GM12878 (cell line): ENCODE data around the gene LARGE1. TPM values are rescaled to one million over a fixed set of nuclear protein-coding genes. Genes with fewer than 3 reads are reported as not detected.
A peak's percentile ranks its signal among the peaks of the same experiment; 100 is the strongest.

Experiments
- ASH2L ChIP-seq: fragments of 300-600, 200-600 bp; sonication (generic); IDR thresholded peaks from 2 replicates; pipeline ENCODE4 v1.6.1; 2017; ENCODE audit warnings: low read depth, mild to moderate bottlenecking, borderline replicate concordance
- BCL11A ChIP-seq: IDR thresholded peaks from 2 replicates; pipeline ENCODE4 v1.6.1; 2011; ENCODE audit warnings: low read depth, low read length
- BCL3 ChIP-seq: IDR thresholded peaks from 2 replicates; pipeline ENCODE4 v1.6.1; 2011; ENCODE audit warnings: borderline replicate concordance, low read depth, mild to moderate bottlenecking, moderate library complexity, low read length; ENCODE audit not compliant: insufficient read depth, poor library complexity, severe bottlenecking
- BRCA1 ChIP-seq: IDR thresholded peaks from 2 replicates; pipeline ENCODE4 v1.6.1; 2011; ENCODE audit warnings: low read depth, low read length, improper control_type of control experiment
- CTCF ChIP-seq, 3 experiments: IDR thresholded peaks in 2 of 3; conservative IDR thresholded peaks in 1 of 3; 2 replicates each; pipeline ENCODE4 v1.5.1; 2011; ENCODE audit warnings: low read depth in 3 of 3, low read length in 3 of 3, mild to moderate bottlenecking in 3 of 3, control low read depth in 2 of 3, moderate library complexity in 2 of 3, inconsistent platforms in 1 of 3, mixed read lengths in 1 of 3; ENCODE audit not compliant: control insufficient read depth in 2 of 3, insufficient read depth in 1 of 3; ENCODE audit errors: extremely low read depth in 1 of 3
- DPF2 ChIP-seq: fragments of 450-650 bp; IDR thresholded peaks from 2 replicates; pipeline ENCODE4 v1.6.1; 2017; ENCODE audit warnings: mild to moderate bottlenecking
- E4F1 ChIP-seq: fragments of 450-650 bp; IDR thresholded peaks from 2 replicates; pipeline ENCODE4 v1.6.1; 2018; ENCODE audit warnings: borderline replicate concordance, mild to moderate bottlenecking; ENCODE audit not compliant: partially characterized antibody
- EP300 ChIP-seq, 2 experiments: fragments of 150-350 bp in 1 of 2; IDR thresholded peaks; 2 replicates each; pipeline ENCODE4 v1.6.1; 2011 to 2012; ENCODE audit warnings: low read depth in 2 of 2, low read length in 2 of 2, borderline replicate concordance in 1 of 2, improper control_type of control experiment in 1 of 2, inconsistent platforms in 1 of 2; ENCODE audit not compliant: control insufficient read depth in 1 of 2
- FOS ChIP-seq: IDR thresholded peaks from 3 replicates; pipeline ENCODE4 v1.6.1; 2011; ENCODE audit warnings: borderline replicate concordance; ENCODE audit not compliant: insufficient read length; ENCODE audit errors: extremely low read depth
- HCFC1 ChIP-seq: fragments of 150-350 bp; IDR thresholded peaks from 2 replicates; pipeline ENCODE4 v1.6.1; 2014; ENCODE audit warnings: low read length
- IRF4 ChIP-seq: IDR thresholded peaks from 2 replicates; pipeline ENCODE4 v1.6.1; 2011; ENCODE audit warnings: low read depth, low read length
- KLF5 ChIP-seq: fragments of 450-650 bp; IDR thresholded peaks from 2 replicates; pipeline ENCODE4 v1.6.1; 2014; ENCODE audit warnings: mild to moderate bottlenecking; ENCODE audit not compliant: partially characterized antibody
- MEF2B ChIP-seq: fragments of 450-650 bp; IDR thresholded peaks from 2 replicates; pipeline ENCODE4 v1.6.1; 2018; ENCODE audit warnings: mild to moderate bottlenecking, moderate library complexity; ENCODE audit not compliant: partially characterized antibody, poor library complexity, severe bottlenecking
- MTA3 ChIP-seq: IDR thresholded peaks from 2 replicates; pipeline ENCODE4 v1.6.1; 2012; ENCODE audit warnings: low read length, inconsistent platforms, borderline replicate concordance
- NFYB ChIP-seq: IDR thresholded peaks from 2 replicates; pipeline ENCODE4 v1.6.1; 2011; ENCODE audit warnings: low read depth, mild to moderate bottlenecking, low read length, improper control_type of control experiment, moderate library complexity; ENCODE audit not compliant: insufficient read depth
- NKRF ChIP-seq: fragments of 450-650 bp; conservative IDR thresholded peaks from 2 replicates; pipeline ENCODE4 v1.6.1; 2017; ENCODE audit warnings: mild to moderate bottlenecking, moderate library complexity
- PAX5 ChIP-seq: IDR thresholded peaks from 2 replicates; pipeline ENCODE4 v1.6.1; 2011; ENCODE audit warnings: low read depth, low read length, borderline replicate concordance
- SPI1 ChIP-seq: IDR thresholded peaks from 2 replicates; pipeline ENCODE4 v1.6.1; 2011; ENCODE audit warnings: low read depth, mild to moderate bottlenecking, low read length, moderate library complexity, borderline replicate concordance; ENCODE audit not compliant: insufficient read depth
- SRF ChIP-seq, 2 experiments: IDR thresholded peaks; 2 replicates each; pipeline ENCODE4 v1.6.1; 2011; ENCODE audit warnings: low read depth in 2 of 2, low read length in 2 of 2, mild to moderate bottlenecking in 1 of 2, moderate library complexity in 1 of 2
- SUPT20H ChIP-seq: IDR thresholded peaks from 2 replicates; pipeline ENCODE4 v1.6.1; 2011; ENCODE audit warnings: low read depth, mild to moderate bottlenecking, low read length, moderate library complexity, borderline replicate concordance; ENCODE audit not compliant: control insufficient read depth
- TCF3 ChIP-seq: IDR thresholded peaks from 2 replicates; pipeline ENCODE4 v1.6.1; 2012; ENCODE audit warnings: low read depth, mild to moderate bottlenecking, low read length, borderline replicate concordance; ENCODE audit not compliant: insufficient read depth
- YY1 ChIP-seq: IDR thresholded peaks from 2 replicates; pipeline ENCODE4 v1.6.1; 2011; ENCODE audit warnings: low read depth, mild to moderate bottlenecking, low read length
- polyA plus RNA-seq, 11 experiments: library from polyadenylated mRNA; depleted of rRNA in 4 of 11; unstranded in 6 of 11; stranded (reverse) in 5 of 11; fragments of >200 nt; fragmentation: Nextera tagmentation in 4 of 11; fragmentation: Illumina TruSeq in 1 of 11; extraction: Ambion mirVana in 4 of 11; extraction: Trizol in 1 of 11; gene quantifications; 1 replicate in 1 of 11; 2 replicates in 10 of 11; pipeline versions ENCODE4 v1.2.1 to v1.2.3, GENCODE V29; 2011 to 2016; ENCODE audit warnings: inconsistent platforms in 2 of 11, missing spikeins in 2 of 11, low read depth in 1 of 11
- total RNA-seq, 4 experiments: library from RNA; depleted of rRNA in 3 of 4; stranded (reverse); fragments of >200 nt in 3 of 4; fragmentation: Illumina TruSeq in 1 of 4; extraction: Trizol in 1 of 4; gene quantifications; 2 replicates each; pipeline versions ENCODE4 v1.2.1 to v1.2.3, GENCODE V29; 2013 to 2021

Gene LARGE1
- total and polyA plus RNA-seq, 10 of the 15 experiments (the other 5 are each of a cell fraction or from before 2014, with no cell fraction given) = 3.2 to 41.4 (median 17.3) TPM

GRCh38 chr22:33871935-33872334 lies 48.3 kb downstream of the LARGE1 start (continued):
- TF ChIP-seq KLF5 (no peak), BCL3 (no peak), E4F1 (no peak), TCF3 (no peak), MEF2B (peak; percentile 69), CTCF (IDR thresholded peaks at IDR 0.05 in 2 of 3, conservative IDR thresholded peaks at IDR 0.05 in 1 of 3; ENCODE audit: control insufficient read depth in 2 of 3, extremely low read depth in 1 of 3, insufficient read depth in 1 of 3, low read depth in 3 of 3, low read length in 3 of 3) (no peak), BRCA1 (no peak), NKRF (no peak), SPI1 (peak; percentile 52), SRF (IDR thresholded peaks at IDR 0.05; ENCODE audit: low read depth in 2 of 2, low read length in 2 of 2) (no peak), IRF4 (0 out of 2 replicates have a peak, but pooled peaks have one; percentile 20), ASH2L (no peak), MTA3 (no peak), NFYB (no peak), DPF2 (no peak), EP300 (IDR thresholded peaks at IDR 0.05; ENCODE audit: borderline replicate concordance in 1 of 2, control insufficient read depth in 1 of 2, low read depth in 2 of 2, low read length in 2 of 2) (no peak), HCFC1 (no peak), YY1 (0 out of 2 replicates have a peak, but pooled peaks have one; percentile 19), FOS (no peak), SUPT20H (no peak), BCL11A (0 out of 2 replicates have a peak, but pooled peaks have one; percentile 40), PAX5 (no peak)
